ENCODE results near the gene SNRPA.

SNRPA gene

DNA sequence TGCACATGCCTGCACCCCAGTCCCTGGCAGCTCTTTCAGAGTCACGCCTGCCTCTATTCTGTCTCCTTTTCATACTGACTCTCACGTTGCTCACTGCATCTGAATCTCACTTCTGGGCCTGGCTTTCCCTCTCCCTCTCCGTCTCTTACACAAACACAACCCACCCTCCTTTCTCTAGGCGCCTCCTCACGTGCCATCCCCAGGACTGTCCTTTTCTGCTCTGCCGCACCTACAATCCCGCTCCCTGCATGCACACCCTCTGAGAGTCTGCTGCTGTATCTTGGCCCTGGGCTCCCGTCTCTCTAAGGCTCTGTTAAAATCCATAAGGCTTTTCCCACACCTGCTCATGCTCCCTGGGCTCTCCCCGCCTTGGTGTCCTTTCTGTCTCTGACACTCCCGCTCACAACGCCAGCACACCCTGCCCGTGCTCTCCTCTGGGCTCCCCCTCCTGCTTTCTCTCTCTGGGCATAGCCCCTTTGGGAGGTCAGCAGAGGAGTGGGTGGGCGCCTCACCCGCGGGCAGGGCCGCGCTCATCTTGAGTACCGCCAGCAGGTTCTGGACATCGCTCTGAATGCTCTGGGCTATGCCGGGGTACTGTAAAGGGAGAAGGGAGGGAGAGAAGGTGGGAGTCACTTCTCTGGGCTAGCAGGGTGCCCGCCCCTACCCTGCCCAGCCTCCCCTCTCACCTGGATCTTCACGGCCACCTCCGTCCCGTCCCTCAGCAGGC lies 47.8 kb upstream of the SNRPA start:
- H3K9me3 ChIP-seq (ENCODE audit: insufficient read depth, low read depth, low read length), result no peaks in the 10 kb centered on the region
- H3K4me1 ChIP-seq (ENCODE audit: insufficient read depth, low read length, poor library complexity, severe bottlenecking), result no peaks in the 10 kb centered on the region
- no peaks in the 10 kb centered on the region for H3K9me2 ChIP-seq (replicated peaks; ENCODE audit: low read depth, low read length)
- no peaks in the 10 kb centered on the region for H3F3A ChIP-seq (ENCODE audit: low read depth)
- no peaks in the 10 kb centered on the region for H3K79me2 ChIP-seq (ENCODE audit: insufficient read depth, low read length)
- H3K27me3 ChIP-seq (ENCODE audit: insufficient read depth, low read length, poor library complexity, severe bottlenecking), result no peaks in the 10 kb centered on the region
- H3K36me3 ChIP-seq (ENCODE audit: insufficient read depth, low read length), result peaks cover 13% of the 10 kb centered on the region; the same call in 1 of the 2 replicates
- no peaks in the 10 kb centered on the region for H4K20me1 ChIP-seq (ENCODE audit: insufficient read depth, low read length, poor library complexity, severe bottlenecking)
- no peak overlapping the region for H2AFZ ChIP-seq (ENCODE audit: low read length)
- no peak overlapping the region for H3K4me2 ChIP-seq (ENCODE audit: low read depth, low read length, poor library complexity, severe bottlenecking)
- no peak overlapping the region for H3K4me3 ChIP-seq (ENCODE audit: low read length, poor library complexity, severe bottlenecking)
- TF ChIP-seq EZH2phosphoT487 (IDR thresholded peaks at IDR 0.05; ENCODE audit: borderline replicate concordance), result no peak
- TF ChIP-seq, protein P1, sequence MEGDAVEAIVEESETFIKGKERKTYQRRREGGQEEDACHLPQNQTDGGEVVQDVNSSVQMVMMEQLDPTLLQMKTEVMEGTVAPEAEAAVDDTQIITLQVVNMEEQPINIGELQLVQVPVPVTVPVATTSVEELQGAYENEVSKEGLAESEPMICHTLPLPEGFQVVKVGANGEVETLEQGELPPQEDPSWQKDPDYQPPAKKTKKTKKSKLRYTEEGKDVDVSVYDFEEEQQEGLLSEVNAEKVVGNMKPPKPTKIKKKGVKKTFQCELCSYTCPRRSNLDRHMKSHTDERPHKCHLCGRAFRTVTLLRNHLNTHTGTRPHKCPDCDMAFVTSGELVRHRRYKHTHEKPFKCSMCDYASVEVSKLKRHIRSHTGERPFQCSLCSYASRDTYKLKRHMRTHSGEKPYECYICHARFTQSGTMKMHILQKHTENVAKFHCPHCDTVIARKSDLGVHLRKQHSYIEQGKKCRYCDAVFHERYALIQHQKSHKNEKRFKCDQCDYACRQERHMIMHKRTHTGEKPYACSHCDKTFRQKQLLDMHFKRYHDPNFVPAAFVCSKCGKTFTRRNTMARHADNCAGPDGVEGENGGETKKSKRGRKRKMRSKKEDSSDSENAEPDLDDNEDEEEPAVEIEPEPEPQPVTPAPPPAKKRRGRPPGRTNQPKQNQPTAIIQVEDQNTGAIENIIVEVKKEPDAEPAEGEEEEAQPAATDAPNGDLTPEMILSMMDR (conservative IDR thresholded peaks at IDR 0.05; ENCODE audit: low read length), result no peak
- no peak overlapping the region for H3K9ac ChIP-seq (ENCODE audit: low read depth, low read length, poor library complexity, severe bottlenecking)

DNA sequence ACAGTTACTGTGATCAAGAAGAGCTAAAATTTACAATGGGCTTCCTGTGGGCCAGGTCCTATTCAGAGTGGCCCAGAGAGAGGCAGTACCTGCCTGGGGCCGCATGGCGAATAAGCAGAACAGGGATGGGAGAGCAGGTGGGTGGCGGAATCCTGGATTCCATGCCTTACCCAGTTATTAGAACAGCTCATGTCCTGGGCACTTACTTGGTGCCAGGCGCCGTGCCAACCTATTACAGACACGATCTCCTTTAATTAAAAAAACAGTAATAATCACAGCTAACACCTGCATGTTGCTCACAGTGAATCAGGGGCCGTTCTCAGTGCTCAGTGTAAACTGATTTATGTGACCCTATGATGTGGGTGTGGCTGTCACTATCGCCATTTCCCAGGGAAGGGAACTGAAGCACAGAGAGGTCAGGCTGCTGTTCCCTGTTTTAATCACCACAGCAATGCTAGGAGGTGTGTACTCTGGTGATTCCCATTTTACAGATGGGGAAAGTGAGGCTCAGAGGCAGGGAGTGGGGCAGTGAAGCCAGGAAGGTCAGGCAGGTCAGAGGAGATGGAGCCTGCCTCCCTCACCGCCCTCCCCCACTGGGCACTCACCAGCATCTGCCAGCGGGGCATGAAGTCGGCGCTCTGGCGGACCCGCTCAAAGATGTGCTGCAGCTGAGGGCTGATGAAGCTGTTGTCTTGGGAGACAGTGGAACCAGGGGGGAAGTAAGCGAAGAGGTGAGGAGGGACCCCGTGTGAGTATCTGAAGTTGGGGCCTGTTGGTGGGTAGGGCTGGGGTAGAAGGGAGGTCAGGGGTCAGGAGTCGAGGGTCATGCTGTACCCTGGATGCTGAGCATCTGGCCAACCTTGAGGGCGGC lies 46.3 kb upstream of the SNRPA start:
- Histone ChIP-seq H4K20me1 (ENCODE audit: insufficient read depth, low read length, poor library complexity, severe bottlenecking) (no peaks in the 10 kb centered on the region), H3K4me1 (ENCODE audit: insufficient read depth, low read length, poor library complexity, severe bottlenecking) (no peaks in the 10 kb centered on the region), H2AFZ (ENCODE audit: low read length) (no peak overlapping the region), H3K27me3 (ENCODE audit: insufficient read depth, low read length, poor library complexity, severe bottlenecking) (no peaks in the 10 kb centered on the region), H3K4me2 (ENCODE audit: low read depth, low read length, poor library complexity, severe bottlenecking) (no peak overlapping the region), H3K9ac (ENCODE audit: low read depth, low read length, poor library complexity, severe bottlenecking) (no peak overlapping the region), H3K4me3 (ENCODE audit: low read length, poor library complexity, severe bottlenecking) (no peak overlapping the region), H3K9me2 (replicated peaks; ENCODE audit: low read depth, low read length) (no peaks in the 10 kb centered on the region), H3K36me3 (ENCODE audit: insufficient read depth, low read length) (peaks cover 13% of the 10 kb centered on the region; the same call in 1 of the 2 replicates), H3K9me3 (ENCODE audit: insufficient read depth, low read depth, low read length) (no peaks in the 10 kb centered on the region), H3F3A (ENCODE audit: low read depth) (no peaks in the 10 kb centered on the region), H3K79me2 (ENCODE audit: insufficient read depth, low read length) (no peaks in the 10 kb centered on the region)
- no peak for TF ChIP-seq EZH2phosphoT487 (IDR thresholded peaks at IDR 0.05; ENCODE audit: borderline replicate concordance)
- TF ChIP-seq, protein P1 (conservative IDR thresholded peaks at IDR 0.05; ENCODE audit: low read length), result no peak

DNA sequence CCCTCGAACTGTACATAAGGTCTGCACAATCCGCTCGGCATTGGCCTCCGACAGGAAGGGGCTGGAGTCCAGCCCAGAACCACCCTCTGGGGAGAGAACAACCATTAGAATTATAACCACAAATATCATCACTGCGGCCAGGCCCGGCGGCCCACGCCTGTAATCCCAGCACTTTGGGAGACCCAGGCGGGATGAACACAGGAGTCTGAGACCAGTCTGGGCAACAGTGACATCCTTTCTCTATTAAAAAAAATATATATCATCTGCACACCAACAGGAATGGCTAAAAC lies 45.7 kb upstream of the SNRPA start:
- peaks cover 13% of the 10 kb centered on the region; the same call in 1 of the 2 replicates for H3K36me3 ChIP-seq (ENCODE audit: insufficient read depth, low read length)
- H3K4me3 ChIP-seq (ENCODE audit: low read length, poor library complexity, severe bottlenecking), result no peak overlapping the region
- no peak overlapping the region for H3K4me2 ChIP-seq (ENCODE audit: low read depth, low read length, poor library complexity, severe bottlenecking)
- H3K4me1 ChIP-seq (ENCODE audit: insufficient read depth, low read length, poor library complexity, severe bottlenecking), result no peaks in the 10 kb centered on the region
- H3K79me2 ChIP-seq (ENCODE audit: insufficient read depth, low read length), result no peaks in the 10 kb centered on the region
- no peak for TF ChIP-seq EZH2phosphoT487 (IDR thresholded peaks at IDR 0.05; ENCODE audit: borderline replicate concordance)
- TF ChIP-seq, protein P1 (conservative IDR thresholded peaks at IDR 0.05; ENCODE audit: low read length), result no peak
- H3K27me3 ChIP-seq (ENCODE audit: insufficient read depth, low read length, poor library complexity, severe bottlenecking), result no peaks in the 10 kb centered on the region
- no peak overlapping the region for H2AFZ ChIP-seq (ENCODE audit: low read length)
- no peaks in the 10 kb centered on the region for H4K20me1 ChIP-seq (ENCODE audit: insufficient read depth, low read length, poor library complexity, severe bottlenecking)
- no peaks in the 10 kb centered on the region for H3K9me3 ChIP-seq (ENCODE audit: insufficient read depth, low read depth, low read length)
- no peak overlapping the region for H3K9ac ChIP-seq (ENCODE audit: low read depth, low read length, poor library complexity, severe bottlenecking)
- H3F3A ChIP-seq (ENCODE audit: low read depth), result no peaks in the 10 kb centered on the region
- H3K9me2 ChIP-seq (replicated peaks; ENCODE audit: low read depth, low read length), result no peaks in the 10 kb centered on the region

Data from Loucy (cell line).